Keratinocyte (primary cell): ENCODE measurements around the gene HMGXB3. TPM values are rescaled to one million over a fixed set of nuclear protein-coding genes. Genes with fewer than 3 reads are reported as not detected.

Experiments
- DNase-seq: peaks from one replicate; pipeline ENCODE4 v3.0.0-alpha.2; 2011; ENCODE audit warnings: low read depth, missing footprints, low spot score
- FAIRE-seq: peaks from 2 replicates; lab custom pipeline; 2011; peaks lifted over from hg19 to GRCh38; lab: Jason Lieb, UNC
- H2AFZ ChIP-seq: 2 replicates; pipeline ENCODE4 v1.6.0; 2012; ENCODE audit warnings: low read length, control low read depth, inconsistent platforms; ENCODE audit not compliant: control insufficient read depth
- H3K27ac ChIP-seq: 2 replicates; pipeline ENCODE4 v1.5.1; 2011; ENCODE audit warnings: low read length; ENCODE audit not compliant: control insufficient read depth, insufficient read depth
- H3K27me3 ChIP-seq: 3 replicates; pipeline ENCODE4 v1.6.0; 2011; ENCODE audit warnings: low read length; ENCODE audit not compliant: control insufficient read depth, insufficient read depth; ENCODE audit errors: extremely low read depth
- H3K36me3 ChIP-seq, 2 experiments: 2 replicates in 1 of 2; 3 replicates in 1 of 2; pipeline ENCODE4 v1.5.1; 2011; ENCODE audit warnings: low read length in 2 of 2, mild to moderate bottlenecking in 1 of 2; ENCODE audit not compliant: control insufficient read depth in 2 of 2, insufficient read depth in 2 of 2; ENCODE audit errors: extremely low read depth in 1 of 2
- H3K4me1 ChIP-seq: 3 replicates; pipeline ENCODE4 v1.5.1; 2011; ENCODE audit warnings: low read length; ENCODE audit not compliant: control insufficient read depth, insufficient read depth; ENCODE audit errors: extremely low read depth
- H3K4me2 ChIP-seq: 3 replicates; pipeline ENCODE4 v1.6.0; 2011; ENCODE audit warnings: low read depth, low read length; ENCODE audit not compliant: control insufficient read depth, insufficient read depth; ENCODE audit errors: extremely low read depth
- H3K4me3 ChIP-seq, 3 experiments: fragments of 200-600 bp in 1 of 3; sonication (generic) in 1 of 3; 2 replicates in 2 of 3; 3 replicates in 1 of 3; pipeline ENCODE4 v1.5.1; 2011 to 2016; ENCODE audit warnings: low read length in 3 of 3, mild to moderate bottlenecking in 3 of 3, control low read depth in 2 of 3, inconsistent platforms in 1 of 3, low read depth in 1 of 3, mixed read lengths in 1 of 3, mixed run types in 1 of 3, moderate library complexity in 1 of 3; ENCODE audit not compliant: control insufficient read depth in 2 of 3, insufficient read depth in 2 of 3; ENCODE audit errors: extremely low read depth in 1 of 3
- H3K79me2 ChIP-seq: 2 replicates; pipeline ENCODE4 v1.6.0; 2012; ENCODE audit warnings: low read length; ENCODE audit not compliant: control insufficient read depth, insufficient read depth
- H3K9ac ChIP-seq: 3 replicates; pipeline ENCODE4 v1.6.0; 2011; ENCODE audit warnings: low read length; ENCODE audit not compliant: control insufficient read depth, insufficient read depth; ENCODE audit errors: extremely low read depth
- H3K9me1 ChIP-seq: 3 replicates; pipeline ENCODE4 v1.6.0; 2011; ENCODE audit warnings: low read length; ENCODE audit not compliant: control insufficient read depth, insufficient read depth; ENCODE audit errors: extremely low read depth
- H3K9me3 ChIP-seq: 2 replicates; pipeline ENCODE4 v1.5.1; 2012; ENCODE audit warnings: low read depth, low read length; ENCODE audit not compliant: control insufficient read depth
- H4K20me1 ChIP-seq: 3 replicates; pipeline ENCODE4 v1.6.0; 2011; ENCODE audit warnings: low read length; ENCODE audit not compliant: control insufficient read depth, insufficient read depth; ENCODE audit errors: extremely low read depth
- EZH2 ChIP-seq: IDR thresholded peaks from one replicate; pipeline ENCODE4 v1.6.1; 2012; ENCODE audit warnings: inconsistent platforms, mild to moderate bottlenecking, low read length, moderate library complexity
- dilution Hi-C: fragments of 300-500 bp; cut with MboI; formaldehyde crosslinking; loops from one replicate; pipeline ENCODE4 v1.7.0; 2020; ENCODE audit warnings: low sequenced_read_pairs; ENCODE audit not compliant: extremely low pct_ligation_motif_present
- polyA plus RNA-seq, 5 experiments: library from polyadenylated mRNA; depleted of rRNA in 3 of 5; stranded (reverse) in 3 of 5; stranded (forward) in 1 of 5; unstranded in 1 of 5; fragments of >200 nt; gene quantifications; 1 replicate in 1 of 5; 2 replicates in 3 of 5; 3 replicates in 1 of 5; pipeline versions ENCODE4 v1.2.1 to v1.2.3, GENCODE V29; 2011 to 2012; ENCODE audit warnings: missing spikeins in 2 of 5, low read depth in 1 of 5, low replicate concordance in 1 of 5
- TF ChIP-seq, protein P1 (sequence below), 3 experiments: IDR thresholded peaks in 1 of 3; conservative IDR thresholded peaks in 1 of 3; optimal IDR thresholded peaks in 1 of 3; 2 replicates in 2 of 3; 3 replicates in 1 of 3; pipeline versions ENCODE3 to v1.5.1; 2011; ENCODE audit warnings: low read length in 3 of 3, mild to moderate bottlenecking in 3 of 3, moderate library complexity in 2 of 3, control low read depth in 1 of 3, inconsistent platforms in 1 of 3; ENCODE audit not compliant: insufficient read depth in 2 of 3; ENCODE audit errors: extremely low read depth in 1 of 3

HMGXB3 gene
- polyA plus RNA-seq, 1 donor (not counting 4 experiments of a cell fraction or from before 2014, with no cell fraction given): 39.4 TPM

DNA sequence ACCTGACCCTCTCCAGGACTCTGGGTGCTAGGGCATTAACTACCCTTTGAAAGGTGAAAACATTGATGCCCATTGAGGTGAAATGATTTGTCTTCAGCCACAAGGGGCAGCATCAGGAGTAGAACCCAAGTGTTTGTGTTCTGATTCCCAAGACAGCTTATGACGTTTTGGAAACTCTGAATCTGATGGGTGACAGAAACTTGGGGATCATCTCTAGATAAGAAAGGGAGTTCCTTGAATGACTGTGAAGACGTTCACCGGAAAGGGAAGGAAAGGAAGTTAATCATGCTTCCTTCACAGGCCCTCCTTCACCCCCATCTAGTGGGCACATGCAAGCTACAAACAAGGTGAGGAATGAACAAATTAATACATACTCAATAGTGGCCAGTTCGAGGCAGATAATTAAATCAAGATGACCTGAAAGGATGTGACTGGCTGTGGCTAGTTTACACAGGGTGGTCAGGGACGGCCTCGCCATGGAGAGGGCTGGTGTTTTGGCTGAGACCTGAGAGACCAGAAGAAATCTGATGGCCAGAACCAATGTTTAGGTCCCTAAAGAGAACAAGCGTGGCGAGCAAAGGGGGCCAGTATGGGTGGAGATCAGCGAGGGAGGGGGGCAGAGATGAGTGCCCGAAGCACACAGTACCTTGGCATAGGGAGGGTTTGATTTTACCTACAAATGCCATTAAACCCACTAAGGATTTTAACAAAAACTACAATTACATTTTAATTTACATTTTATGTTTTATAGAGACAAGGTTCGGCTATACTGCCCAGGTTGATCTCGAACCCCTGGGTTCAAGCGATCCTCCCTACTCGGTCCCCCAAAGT lies 40.9 kb upstream of the HMGXB3 start:
- dilution Hi-C loops: loop anchor here (25.0 kb wide), 1 partner anchor 97 kb away; no protein-coding TSS in a partner anchor
- DNase-seq (peak; percentile 88), FAIRE-seq (peak; percentile 69)
- Histone ChIP-seq H3K4me1 (peaks cover 16% of the 10 kb centered on the region), H3K36me3 (no peaks in the 10 kb centered on the region), H3K27me3 (no peaks in the 10 kb centered on the region), H3K27ac (peak overlapping the region; percentile 77), H3K4me2 (peak overlapping the region; percentile 70), H3K4me3 (peak overlapping the region; percentile 70 to 81 (median 79)), H3K9ac (peak overlapping the region; percentile 74), H2AFZ (peak overlapping the region; percentile 82), H3K9me3 (no peaks in the 10 kb centered on the region), H4K20me1 (no peaks in the 10 kb centered on the region), H3K9me1 (no peaks in the 10 kb centered on the region), H3K79me2 (peaks cover 2% of the 10 kb centered on the region)
- TF ChIP-seq, protein P1, sequence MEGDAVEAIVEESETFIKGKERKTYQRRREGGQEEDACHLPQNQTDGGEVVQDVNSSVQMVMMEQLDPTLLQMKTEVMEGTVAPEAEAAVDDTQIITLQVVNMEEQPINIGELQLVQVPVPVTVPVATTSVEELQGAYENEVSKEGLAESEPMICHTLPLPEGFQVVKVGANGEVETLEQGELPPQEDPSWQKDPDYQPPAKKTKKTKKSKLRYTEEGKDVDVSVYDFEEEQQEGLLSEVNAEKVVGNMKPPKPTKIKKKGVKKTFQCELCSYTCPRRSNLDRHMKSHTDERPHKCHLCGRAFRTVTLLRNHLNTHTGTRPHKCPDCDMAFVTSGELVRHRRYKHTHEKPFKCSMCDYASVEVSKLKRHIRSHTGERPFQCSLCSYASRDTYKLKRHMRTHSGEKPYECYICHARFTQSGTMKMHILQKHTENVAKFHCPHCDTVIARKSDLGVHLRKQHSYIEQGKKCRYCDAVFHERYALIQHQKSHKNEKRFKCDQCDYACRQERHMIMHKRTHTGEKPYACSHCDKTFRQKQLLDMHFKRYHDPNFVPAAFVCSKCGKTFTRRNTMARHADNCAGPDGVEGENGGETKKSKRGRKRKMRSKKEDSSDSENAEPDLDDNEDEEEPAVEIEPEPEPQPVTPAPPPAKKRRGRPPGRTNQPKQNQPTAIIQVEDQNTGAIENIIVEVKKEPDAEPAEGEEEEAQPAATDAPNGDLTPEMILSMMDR (optimal IDR thresholded peaks at IDR 0.05 in 1 of 3, IDR thresholded peaks at IDR 0.05 in 1 of 3, conservative IDR thresholded peaks at IDR 0.05 in 1 of 3; ENCODE audit: extremely low read depth in 1 of 3, insufficient read depth in 2 of 3, low read length in 3 of 3): peak; percentile 63 to 78 (median 63)
- no peak for TF ChIP-seq EZH2

DNA sequence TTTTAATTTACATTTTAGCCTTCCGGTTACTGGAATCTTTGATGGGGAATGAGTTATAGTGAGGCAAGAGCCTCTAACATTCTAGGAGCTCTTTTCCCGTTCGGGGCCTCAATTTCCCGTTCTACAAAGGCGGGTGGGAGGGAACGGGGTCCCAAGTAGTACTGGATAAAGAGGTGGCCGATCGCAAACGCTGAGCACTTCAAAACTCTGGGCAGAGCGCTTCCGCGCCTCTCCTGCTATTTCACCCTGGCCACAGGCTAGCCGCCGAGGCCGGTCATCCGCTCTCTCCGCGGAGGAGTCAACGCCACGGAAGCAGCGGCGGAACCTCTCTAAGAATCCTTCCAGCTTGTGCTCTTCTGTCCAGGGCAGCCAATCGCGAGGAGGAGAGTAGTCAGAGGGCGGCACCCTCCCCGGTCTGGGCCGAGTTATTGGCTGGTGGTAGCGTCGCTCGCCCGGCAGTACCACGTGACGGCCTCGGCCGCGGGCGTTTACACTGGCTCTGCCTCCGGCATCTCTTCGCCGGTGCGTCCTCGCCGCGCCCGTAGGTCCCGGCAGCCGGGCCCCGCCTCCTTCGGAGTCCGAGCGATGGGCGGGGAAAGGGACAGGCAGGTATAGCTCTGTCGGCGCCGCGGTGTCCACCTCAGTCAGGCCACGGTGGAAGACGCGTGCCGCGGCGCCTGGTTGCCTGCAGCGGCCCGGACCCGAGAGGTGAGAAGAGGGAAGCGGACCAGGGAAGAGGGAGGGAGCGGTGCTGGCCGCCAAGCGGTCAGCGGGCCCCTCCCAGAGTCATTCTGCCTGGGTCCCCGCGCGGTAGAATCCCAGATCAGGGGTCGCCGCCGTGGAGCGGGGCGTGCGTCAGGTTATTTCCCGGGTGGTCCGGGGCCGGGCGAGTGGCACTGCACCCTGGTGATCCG lies 40.0 kb upstream of the HMGXB3 start, which contains the start of gene SLC26A2:
TSS of gene SLC26A2 (plus strand) at position 487 of the 914 bp plus-strand sequence. CDS start 16,895 bp downstream, outside the sequence.
- dilution Hi-C loops: loop anchor here (25.0 kb wide), 1 partner anchor 98 kb away; no protein-coding TSS in a partner anchor
- H3K9me1 ChIP-seq: no peaks in the 10 kb centered on the region
- peak; percentile 41 for FAIRE-seq

More for the DNA sequence above, 40.0 kb upstream of the HMGXB3 start, which contains the start of gene SLC26A2:
- Histone ChIP-seq H3K4me3 (peak within 1 kb of the TSS; percentile 70 to 81 (median 79)), H3K4me1 (peaks cover 16% of the 10 kb centered on the region), H3K9ac (peak within 1 kb of the TSS; percentile 74), H3K79me2 (peaks cover 2% of the 10 kb centered on the region), H2AFZ (peak within 1 kb of the TSS; percentile 84), H3K27me3 (no peaks in the 10 kb centered on the region), H3K9me3 (no peaks in the 10 kb centered on the region), H3K27ac (peak within 1 kb of the TSS; percentile 77), H3K4me2 (peak within 1 kb of the TSS; percentile 70), H4K20me1 (no peaks in the 10 kb centered on the region), H3K36me3 (no peaks in the 10 kb centered on the region)
- peak; percentile 75 for DNase-seq
- TF ChIP-seq EZH2: no peak
- TF ChIP-seq, protein P1 (optimal IDR thresholded peaks at IDR 0.05 in 1 of 3, IDR thresholded peaks at IDR 0.05 in 1 of 3, conservative IDR thresholded peaks at IDR 0.05 in 1 of 3; ENCODE audit: extremely low read depth in 1 of 3, insufficient read depth in 2 of 3, low read length in 3 of 3): no peak
